Hepatocyte (in vitro differentiated cells): ENCODE results near the gene GRSF1.

Experiments used
- EZH2 ChIP-seq: fragments of 200-600 bp; sonication (generic); IDR thresholded peaks from 2 replicates; pipeline ENCODE4 v1.6.1; 2016; ENCODE audit warnings: antibody characterized with exemption, mild to moderate bottlenecking, borderline replicate concordance
- EZH2phosphoT487 ChIP-seq: fragments of 200-600 bp; sonication (generic); IDR thresholded peaks from one replicate; pipeline ENCODE4 v1.6.1; 2018; ENCODE audit warnings: antibody characterized with exemption, mild to moderate bottlenecking, low read depth, moderate library complexity; ENCODE audit not compliant: unreplicated experiment, severe bottlenecking
- TF ChIP-seq, protein P1 (sequence below): fragments of 200-600 bp; sonication (generic); IDR thresholded peaks from 2 replicates; pipeline ENCODE4 v1.5.1; 2016; ENCODE audit warnings: antibody characterized with exemption, mild to moderate bottlenecking; ENCODE audit not compliant: poor library complexity

- TF ChIP-seq, protein P1, sequence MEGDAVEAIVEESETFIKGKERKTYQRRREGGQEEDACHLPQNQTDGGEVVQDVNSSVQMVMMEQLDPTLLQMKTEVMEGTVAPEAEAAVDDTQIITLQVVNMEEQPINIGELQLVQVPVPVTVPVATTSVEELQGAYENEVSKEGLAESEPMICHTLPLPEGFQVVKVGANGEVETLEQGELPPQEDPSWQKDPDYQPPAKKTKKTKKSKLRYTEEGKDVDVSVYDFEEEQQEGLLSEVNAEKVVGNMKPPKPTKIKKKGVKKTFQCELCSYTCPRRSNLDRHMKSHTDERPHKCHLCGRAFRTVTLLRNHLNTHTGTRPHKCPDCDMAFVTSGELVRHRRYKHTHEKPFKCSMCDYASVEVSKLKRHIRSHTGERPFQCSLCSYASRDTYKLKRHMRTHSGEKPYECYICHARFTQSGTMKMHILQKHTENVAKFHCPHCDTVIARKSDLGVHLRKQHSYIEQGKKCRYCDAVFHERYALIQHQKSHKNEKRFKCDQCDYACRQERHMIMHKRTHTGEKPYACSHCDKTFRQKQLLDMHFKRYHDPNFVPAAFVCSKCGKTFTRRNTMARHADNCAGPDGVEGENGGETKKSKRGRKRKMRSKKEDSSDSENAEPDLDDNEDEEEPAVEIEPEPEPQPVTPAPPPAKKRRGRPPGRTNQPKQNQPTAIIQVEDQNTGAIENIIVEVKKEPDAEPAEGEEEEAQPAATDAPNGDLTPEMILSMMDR: no peak
- TF ChIP-seq EZH2: no peak
- TF ChIP-seq EZH2phosphoT487: no peak
These were observed 60.7 kb downstream of the GRSF1 start for GRCh38 chr4:70778888-70779422.
